ENCODE measurements around the gene IFNL1. TPM values are rescaled to one million over a fixed set of nuclear protein-coding genes. Genes with fewer than 3 reads are reported as not detected.
"Not testable (repeated sequence)": the region's sequence is repeated elsewhere in the genome, so short reads cannot be mapped to it uniquely, and the experiment has no call there.

Gene IFNL1
- total and polyA plus RNA-seq, 2 donors from 2014 or later: not detected

DNA sequence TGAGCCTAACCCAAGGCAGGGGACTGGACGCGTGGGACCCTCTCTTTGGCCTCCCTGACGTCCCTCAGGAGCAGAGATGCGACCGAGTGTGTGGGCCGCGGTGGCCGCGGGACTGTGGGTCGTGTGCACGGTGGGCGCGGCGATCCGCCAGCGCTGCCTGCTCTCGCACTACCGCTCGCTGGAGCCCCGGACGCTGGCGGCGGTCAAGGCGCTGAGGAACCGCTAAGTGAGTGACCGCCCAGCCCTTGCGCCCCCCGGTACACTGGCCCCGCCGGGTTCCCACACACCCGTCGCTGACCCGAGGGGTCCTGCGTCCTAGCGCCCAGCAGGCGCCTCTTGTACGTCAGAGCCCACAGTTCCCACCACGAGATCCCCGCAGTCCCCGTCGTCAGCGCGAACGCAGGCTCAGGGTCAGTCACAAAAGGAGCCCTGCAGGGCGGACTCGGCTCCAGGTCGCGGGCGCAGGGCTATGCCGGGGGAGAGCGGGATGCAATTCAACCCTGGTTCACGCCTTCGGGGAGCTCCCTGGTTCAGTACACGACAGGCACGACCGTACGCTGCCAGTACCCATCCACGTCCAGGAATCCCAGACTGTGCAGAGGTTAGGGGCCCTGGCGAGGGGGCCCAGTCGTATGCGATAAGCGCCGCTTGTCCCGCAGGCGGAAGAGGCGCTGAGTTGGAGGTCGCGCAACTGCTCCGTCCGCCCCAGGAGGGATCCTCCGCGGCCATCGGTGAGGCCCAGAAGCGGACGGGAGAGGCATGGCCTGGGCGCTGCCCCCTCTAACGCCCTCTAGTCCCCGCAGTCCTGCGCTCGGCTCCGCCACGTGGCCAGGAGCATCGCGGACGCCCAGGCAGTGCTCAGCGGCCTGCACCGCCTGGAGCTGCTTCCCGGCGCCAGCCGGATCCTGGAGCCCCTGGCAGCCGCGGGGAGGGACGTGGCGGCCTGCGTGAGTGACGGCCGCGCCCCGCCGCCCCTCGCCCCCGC, 31.6 kb upstream of the IFNL1 start:
- H3K36me3 ChIP-seq (ENCODE audit: control insufficient read depth in 2 of 3, insufficient read depth in 3 of 3, low read length in 3 of 3): no peaks in the 10 kb centered on the region
- H3K9me3 ChIP-seq (ENCODE audit: control insufficient read depth in 2 of 3, insufficient read depth in 1 of 3, low read length in 3 of 3): no peaks in the 10 kb centered on the region
- no peak overlapping the region for H3K27ac ChIP-seq (ENCODE audit: low read depth in 2 of 2, low read length in 2 of 2)
- TF ChIP-seq, protein P1, sequence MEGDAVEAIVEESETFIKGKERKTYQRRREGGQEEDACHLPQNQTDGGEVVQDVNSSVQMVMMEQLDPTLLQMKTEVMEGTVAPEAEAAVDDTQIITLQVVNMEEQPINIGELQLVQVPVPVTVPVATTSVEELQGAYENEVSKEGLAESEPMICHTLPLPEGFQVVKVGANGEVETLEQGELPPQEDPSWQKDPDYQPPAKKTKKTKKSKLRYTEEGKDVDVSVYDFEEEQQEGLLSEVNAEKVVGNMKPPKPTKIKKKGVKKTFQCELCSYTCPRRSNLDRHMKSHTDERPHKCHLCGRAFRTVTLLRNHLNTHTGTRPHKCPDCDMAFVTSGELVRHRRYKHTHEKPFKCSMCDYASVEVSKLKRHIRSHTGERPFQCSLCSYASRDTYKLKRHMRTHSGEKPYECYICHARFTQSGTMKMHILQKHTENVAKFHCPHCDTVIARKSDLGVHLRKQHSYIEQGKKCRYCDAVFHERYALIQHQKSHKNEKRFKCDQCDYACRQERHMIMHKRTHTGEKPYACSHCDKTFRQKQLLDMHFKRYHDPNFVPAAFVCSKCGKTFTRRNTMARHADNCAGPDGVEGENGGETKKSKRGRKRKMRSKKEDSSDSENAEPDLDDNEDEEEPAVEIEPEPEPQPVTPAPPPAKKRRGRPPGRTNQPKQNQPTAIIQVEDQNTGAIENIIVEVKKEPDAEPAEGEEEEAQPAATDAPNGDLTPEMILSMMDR (IDR thresholded peaks at IDR 0.05; ENCODE audit: borderline replicate concordance, extremely low read depth, insufficient read depth): no peak
- H3K4me1 ChIP-seq (ENCODE audit: control insufficient read depth in 2 of 3, insufficient read depth in 2 of 3, low read depth in 1 of 3, low read length in 3 of 3): no peaks in the 10 kb centered on the region
- no peak overlapping the region for H3K9ac ChIP-seq (ENCODE audit: low read length in 3 of 3)
- intact Hi-C loops (cut with DNase I): no loop called here
- no peak for FAIRE-seq
- peak; percentile 53 to 74 (median 59) for DNase-seq
- peaks cover 22% of the 10 kb centered on the region for H3K27me3 ChIP-seq (ENCODE audit: control insufficient read depth, insufficient read depth, low read length)
- H3K4me3 ChIP-seq (ENCODE audit: low read length in 3 of 3): no peak overlapping the region

DNA sequence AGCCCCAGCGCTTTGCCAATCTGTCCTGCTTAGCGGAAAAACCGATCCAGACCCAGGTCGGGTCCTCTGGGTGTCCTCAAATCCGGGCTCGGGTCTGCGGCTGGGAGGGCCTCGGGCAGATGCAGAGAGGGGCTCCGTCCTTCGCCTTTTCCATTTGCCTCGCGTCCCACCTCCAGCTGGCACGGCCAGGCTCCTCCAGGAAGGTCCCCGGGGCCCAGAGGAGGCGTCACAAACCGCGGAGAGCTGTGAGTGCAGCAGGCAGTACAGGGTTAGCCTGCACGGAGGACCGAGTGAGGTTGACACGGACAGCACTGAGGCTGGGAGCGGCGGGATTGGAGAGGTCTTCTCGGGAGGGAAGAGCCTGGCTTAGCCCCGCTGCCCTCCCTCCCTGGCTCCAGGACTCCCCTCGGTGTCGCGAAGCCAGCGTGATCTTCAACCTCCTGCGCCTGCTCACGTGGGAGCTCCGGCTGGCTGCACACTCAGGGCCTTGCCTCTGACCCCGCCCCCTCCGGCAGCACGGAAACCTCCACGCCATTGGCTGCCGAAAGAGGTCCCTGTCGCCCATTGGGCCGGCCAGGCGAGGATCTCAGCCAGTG, 30.8 kb upstream of the IFNL1 start:
- FAIRE-seq (no peak), DNase-seq (peak in 4 of 5 donors; percentile 10 to 75 (median 40))
- Histone ChIP-seq H3K4me3 (ENCODE audit: low read length in 3 of 3) (no peak overlapping the region), H3K9ac (ENCODE audit: low read length in 3 of 3) (no peak overlapping the region), H3K4me1 (ENCODE audit: control insufficient read depth in 2 of 3, insufficient read depth in 2 of 3, low read depth in 1 of 3, low read length in 3 of 3) (no peaks in the 10 kb centered on the region), H3K9me3 (ENCODE audit: control insufficient read depth in 2 of 3, insufficient read depth in 1 of 3, low read length in 3 of 3) (no peaks in the 10 kb centered on the region), H3K27ac (ENCODE audit: low read depth in 2 of 2, low read length in 2 of 2) (no peak overlapping the region), H3K36me3 (ENCODE audit: control insufficient read depth in 2 of 3, insufficient read depth in 3 of 3, low read length in 3 of 3) (no peaks in the 10 kb centered on the region), H3K27me3 (ENCODE audit: control insufficient read depth, insufficient read depth, low read length) (peaks cover 22% of the 10 kb centered on the region)
- TF ChIP-seq, protein P1 (IDR thresholded peaks at IDR 0.05; ENCODE audit: borderline replicate concordance, extremely low read depth, insufficient read depth): no peak
- intact Hi-C loops (cut with DNase I): no loop called here

DNA sequence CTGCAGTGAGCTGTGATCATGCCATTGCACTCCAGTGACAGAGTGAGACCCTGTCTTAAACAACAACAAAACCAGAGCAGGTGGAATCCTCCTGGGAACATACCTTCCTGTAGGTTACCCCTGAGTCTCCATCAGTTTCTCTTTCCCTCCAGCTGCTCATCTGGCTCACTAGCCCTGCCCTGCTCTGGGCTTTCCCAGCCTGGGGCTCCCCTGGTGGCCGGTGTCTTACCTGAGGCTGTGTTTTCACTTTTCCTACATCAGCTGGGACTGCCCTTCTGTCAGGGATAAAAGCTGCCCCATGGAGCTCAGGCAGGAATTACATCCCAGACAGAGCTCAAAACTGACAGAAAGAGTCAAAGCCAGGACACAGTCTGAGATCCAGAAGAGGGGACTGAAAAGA, 28.1 kb upstream of the IFNL1 start, which contains the start of gene IFNL2:
TSS of gene IFNL2 (plus strand) at position 312 of the 400 bp plus-strand sequence. CDS start 173 bp downstream, outside the sequence.
- H3K9ac ChIP-seq (ENCODE audit: low read length in 3 of 3); H3K4me1 ChIP-seq (ENCODE audit: control insufficient read depth in 2 of 3, insufficient read depth in 2 of 3, low read depth in 1 of 3, low read length in 3 of 3); intact Hi-C loops (cut with DNase I); H3K36me3 ChIP-seq (ENCODE audit: control insufficient read depth in 2 of 3, insufficient read depth in 3 of 3, low read length in 3 of 3); FAIRE-seq; H3K4me3 ChIP-seq (ENCODE audit: low read length in 3 of 3); H3K27ac ChIP-seq (ENCODE audit: low read depth in 2 of 2, low read length in 2 of 2); H3K9me3 ChIP-seq (ENCODE audit: control insufficient read depth in 2 of 3, insufficient read depth in 1 of 3, low read length in 3 of 3); DNase-seq: not testable (repeated sequence)
- peaks cover 11% of the 10 kb centered on the region for H3K27me3 ChIP-seq (ENCODE audit: control insufficient read depth, insufficient read depth, low read length)

DNA sequence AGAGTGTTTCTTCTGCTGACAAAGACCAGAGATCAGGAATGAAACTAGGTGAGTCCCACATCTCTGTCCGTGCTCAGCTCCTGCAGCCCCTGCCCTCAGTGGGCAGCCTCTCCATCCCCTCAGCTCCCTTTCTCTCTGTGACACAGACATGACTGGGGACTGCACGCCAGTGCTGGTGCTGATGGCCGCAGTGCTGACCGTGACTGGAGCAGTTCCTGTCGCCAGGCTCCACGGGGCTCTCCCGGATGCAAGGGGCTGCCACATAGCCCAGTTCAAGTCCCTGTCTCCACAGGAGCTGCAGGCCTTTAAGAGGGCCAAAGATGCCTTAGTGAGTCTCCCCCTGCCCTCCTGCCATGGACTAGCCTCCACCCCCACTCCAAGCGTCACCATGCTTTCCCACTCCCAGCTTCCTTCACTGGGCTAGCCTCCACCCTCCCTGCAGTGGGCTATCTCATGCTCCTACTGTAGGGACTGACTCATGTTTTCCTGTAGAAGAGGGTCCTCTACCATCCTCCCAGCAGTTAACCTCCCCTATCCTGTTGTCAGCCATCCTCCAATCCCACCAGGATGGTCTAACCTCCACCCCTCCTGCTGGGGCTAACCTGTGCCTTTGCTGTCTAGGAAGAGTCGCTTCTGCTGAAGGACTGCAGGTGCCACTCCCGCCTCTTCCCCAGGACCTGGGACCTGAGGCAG, 27.5 kb upstream of the IFNL1 start:
- H3K4me3 ChIP-seq (ENCODE audit: low read length in 3 of 3); intact Hi-C loops (cut with DNase I); H3K9me3 ChIP-seq (ENCODE audit: control insufficient read depth in 2 of 3, insufficient read depth in 1 of 3, low read length in 3 of 3); DNase-seq; H3K27ac ChIP-seq (ENCODE audit: low read depth in 2 of 2, low read length in 2 of 2); H3K36me3 ChIP-seq (ENCODE audit: control insufficient read depth in 2 of 3, insufficient read depth in 3 of 3, low read length in 3 of 3); FAIRE-seq; H3K9ac ChIP-seq (ENCODE audit: low read length in 3 of 3); H3K4me1 ChIP-seq (ENCODE audit: control insufficient read depth in 2 of 3, insufficient read depth in 2 of 3, low read depth in 1 of 3, low read length in 3 of 3): not testable (repeated sequence)
- H3K27me3 ChIP-seq (ENCODE audit: control insufficient read depth, insufficient read depth, low read length): peaks cover 10% of the 10 kb centered on the region

DNA sequence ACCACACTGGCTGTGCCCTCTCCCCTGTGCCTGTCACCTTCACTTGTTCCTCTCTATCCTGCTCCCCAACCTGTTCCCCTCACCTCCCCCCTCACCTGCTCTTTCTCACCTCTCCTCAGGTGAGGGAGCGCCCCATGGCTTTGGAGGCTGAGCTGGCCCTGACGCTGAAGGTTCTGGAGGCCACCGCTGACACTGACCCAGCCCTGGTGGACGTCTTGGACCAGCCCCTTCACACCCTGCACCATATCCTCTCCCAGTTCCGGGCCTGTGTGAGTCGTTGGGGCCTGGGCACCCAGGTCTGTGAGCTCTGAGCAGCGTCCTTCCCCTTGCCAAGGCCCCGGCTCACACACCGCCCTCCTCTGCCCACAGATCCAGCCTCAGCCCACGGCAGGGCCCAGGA, 26.8 kb upstream of the IFNL1 start:
- H3K36me3 ChIP-seq (ENCODE audit: control insufficient read depth in 2 of 3, insufficient read depth in 3 of 3, low read length in 3 of 3); H3K4me1 ChIP-seq (ENCODE audit: control insufficient read depth in 2 of 3, insufficient read depth in 2 of 3, low read depth in 1 of 3, low read length in 3 of 3); H3K9ac ChIP-seq (ENCODE audit: low read length in 3 of 3); H3K4me3 ChIP-seq (ENCODE audit: low read length in 3 of 3); H3K9me3 ChIP-seq (ENCODE audit: control insufficient read depth in 2 of 3, insufficient read depth in 1 of 3, low read length in 3 of 3); intact Hi-C loops (cut with DNase I); DNase-seq; H3K27ac ChIP-seq (ENCODE audit: low read depth in 2 of 2, low read length in 2 of 2); H3K27me3 ChIP-seq (ENCODE audit: control insufficient read depth, insufficient read depth, low read length); FAIRE-seq: not testable (repeated sequence)
